HT-29 (cell line): ENCODE measurements around the gene CCDC174. TPM values are rescaled to one million over a fixed set of nuclear protein-coding genes. Genes with fewer than 3 reads are reported as not detected.

ENCODE experiments used
- DNase-seq: peaks from one replicate; pipeline ENCODE4 v3.0.0-alpha.2; 2015; ENCODE audit warnings: low spot score
- total RNA-seq: library from RNA; depleted of rRNA; stranded (reverse); fragments of >200 nt; shearing (Covaris generic); gene quantifications from 2 replicates; pipeline ENCODE4 v1.2.3, GENCODE V29; 2014

Gene CCDC174
- total RNA-seq, 1 experiment from 2014 or later, result 3.4 TPM

- DNase-seq, result no peak
Measured at GRCh38 chr3:14625443-14625842, 26.1 kb upstream of the CCDC174 start.

- no peak for DNase-seq
Measured at GRCh38 chr3:14627815-14628214, 23.7 kb upstream of the CCDC174 start.

DNA sequence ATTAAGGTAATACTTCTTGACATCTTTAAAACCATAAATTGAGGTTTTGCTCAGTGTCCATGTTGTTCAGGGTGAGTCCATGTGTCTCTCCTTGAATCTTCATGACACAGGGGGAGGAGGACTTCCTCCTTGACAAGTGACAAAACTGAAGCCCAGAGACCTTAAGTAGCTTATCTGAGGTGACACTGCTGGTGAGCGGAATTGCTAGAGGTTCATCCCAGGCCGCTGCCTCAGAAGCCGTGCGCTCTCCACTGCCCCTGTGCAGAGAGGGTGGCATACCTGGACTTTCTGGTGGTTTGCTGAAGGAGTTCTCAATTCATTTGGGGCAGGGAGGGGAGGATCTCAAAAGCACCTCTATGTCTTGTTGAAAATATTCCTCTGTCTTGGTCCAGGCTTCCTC lies 23.2 kb upstream of the CCDC174 start:
- no peak for DNase-seq

DNA sequence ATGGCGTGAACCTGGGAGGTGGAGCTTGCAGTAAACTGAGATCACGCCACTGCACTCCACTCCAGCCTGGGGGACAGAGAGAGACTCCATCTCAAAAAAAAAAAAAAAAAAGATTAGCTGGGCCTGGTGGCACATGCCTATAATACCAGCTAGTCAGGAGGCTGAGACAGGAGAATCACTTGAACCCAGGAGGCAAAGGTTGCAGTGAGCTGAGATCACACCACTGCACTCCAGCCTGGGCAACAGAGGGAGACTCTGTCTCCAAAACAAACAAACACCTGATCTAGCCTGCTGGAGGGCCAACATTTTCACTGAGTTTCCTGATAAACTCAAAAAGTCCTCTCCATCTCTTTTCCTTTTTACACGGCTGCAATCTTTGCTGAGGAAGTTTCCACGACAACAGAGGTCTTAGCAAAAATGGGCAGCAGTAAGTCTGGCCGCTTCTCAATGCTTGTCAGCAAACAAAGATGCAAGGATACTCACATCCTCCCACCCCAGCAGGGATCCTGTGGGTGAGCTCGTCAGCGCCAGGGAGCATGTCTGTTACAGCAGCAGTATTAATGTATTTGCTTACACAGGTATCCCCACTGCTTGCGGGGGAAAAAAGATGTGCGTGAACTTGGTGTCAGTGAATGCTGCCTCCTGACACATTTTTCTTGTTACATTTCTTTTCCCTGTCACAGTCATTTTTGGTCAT lies 21.0 kb upstream of the CCDC174 start:
- no peak for DNase-seq

- no peak for DNase-seq
Measured at GRCh38 chr3:14631101-14631497, 20.5 kb upstream of the CCDC174 start.

GRCh38 chr3:14631687-14632441 lies 19.7 kb upstream of the CCDC174 start:
- no peak for DNase-seq

GRCh38 chr3:14632442-14632930 lies 19.1 kb upstream of the CCDC174 start:
- DNase-seq, result no peak

DNA sequence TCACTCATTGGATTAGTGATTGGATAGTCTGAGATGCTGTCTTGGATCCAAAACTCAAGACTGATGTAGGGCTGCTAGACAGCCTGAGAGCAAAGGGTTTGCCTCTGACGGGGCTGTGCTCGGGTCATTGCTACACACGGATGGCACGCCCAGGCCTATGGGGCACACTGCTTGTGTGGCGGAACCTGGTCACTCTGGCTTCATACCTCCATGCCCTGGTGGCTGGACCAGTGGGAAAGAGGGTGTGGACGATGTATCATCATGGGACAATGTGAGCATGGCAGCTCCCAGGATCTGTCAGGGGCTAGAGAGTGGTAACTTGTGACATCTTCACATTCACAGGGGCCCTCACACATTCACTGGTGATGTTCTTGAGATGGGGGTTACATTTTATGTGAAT lies 18.1 kb upstream of the CCDC174 start:
- no peak for DNase-seq

- DNase-seq, result peak; percentile 55
Measured at GRCh38 chr3:14633819-14634424, 17.6 kb upstream of the CCDC174 start.

DNA sequence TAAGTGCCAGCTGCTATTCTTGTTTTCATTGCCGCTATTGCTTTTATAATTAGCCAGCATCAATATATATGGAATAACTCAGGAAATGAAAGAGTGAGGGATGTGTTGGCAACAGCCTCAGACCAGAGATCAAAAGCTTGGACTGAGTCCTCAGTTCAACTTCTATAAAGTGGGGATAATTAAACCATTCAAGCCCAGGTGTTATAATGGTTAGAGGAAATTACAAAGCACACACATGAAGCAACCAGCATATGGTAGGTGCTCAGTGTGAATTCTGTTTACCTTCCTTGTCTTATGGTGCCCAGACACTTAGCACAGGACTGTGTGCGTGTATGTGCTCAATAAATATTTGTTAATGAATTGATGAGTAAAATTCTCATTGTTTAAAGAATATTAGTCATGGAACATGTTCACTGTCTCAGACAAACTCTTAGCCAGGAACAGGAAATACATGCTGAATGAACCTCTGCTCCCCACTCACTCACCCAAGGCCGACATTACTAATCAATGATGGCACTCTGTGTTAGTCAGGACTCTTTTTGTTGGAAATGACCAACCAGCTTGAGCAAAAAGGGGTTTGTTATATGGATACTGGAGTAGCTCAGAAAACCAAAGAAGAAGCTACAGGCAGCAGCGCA lies 16.7 kb upstream of the CCDC174 start:
- no peak for DNase-seq

DNA sequence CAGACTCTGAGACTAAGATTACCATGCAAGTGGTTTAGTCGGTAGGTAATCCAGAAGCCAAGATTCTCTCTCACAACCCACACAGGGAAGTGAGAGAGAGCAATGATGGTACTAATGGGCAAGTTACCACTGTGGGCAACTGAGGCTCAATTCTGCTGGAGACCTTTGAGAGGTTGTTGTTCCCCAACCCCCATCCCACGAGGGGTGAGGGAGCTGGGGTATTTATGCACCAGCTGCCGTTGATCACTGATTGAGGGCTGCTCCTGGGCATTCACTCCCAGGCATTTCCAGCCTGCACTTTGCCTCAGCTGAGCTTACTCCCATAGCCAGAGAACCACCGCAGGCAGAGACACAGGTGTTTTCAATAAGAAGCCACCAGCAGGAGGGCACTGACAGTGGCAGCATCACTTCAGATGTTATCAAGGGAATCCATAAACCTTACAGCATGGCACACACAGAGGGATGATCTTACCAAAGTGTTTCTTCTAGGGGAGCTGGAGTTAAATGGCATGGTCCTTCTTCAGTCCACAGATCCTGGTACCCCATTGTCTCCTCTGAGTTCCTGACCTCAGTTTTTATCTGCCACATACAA lies 15.0 kb upstream of the CCDC174 start:
- DNase-seq, result no peak

DNA sequence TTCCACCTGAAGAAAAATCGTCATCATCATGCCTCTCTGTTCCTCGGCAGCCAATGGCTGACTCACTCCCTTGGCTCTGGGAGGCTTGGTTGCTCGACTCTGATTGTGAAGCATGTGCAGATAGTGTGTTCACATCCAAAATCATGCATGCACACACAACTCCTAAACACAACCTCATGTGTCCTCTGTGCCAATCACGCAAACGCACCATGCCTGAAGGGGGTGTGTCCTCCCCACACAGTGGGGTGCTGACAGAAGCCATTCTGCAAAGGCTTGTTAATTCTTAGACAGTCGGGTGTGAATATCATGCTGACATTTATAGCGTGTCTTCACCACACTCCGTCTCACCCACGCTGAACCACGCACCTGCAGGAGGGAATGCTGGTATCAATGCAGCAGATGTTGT lies 11.4 kb upstream of the CCDC174 start:
- no peak for DNase-seq

GRCh38 chr3:14640734-14641133 lies 10.8 kb upstream of the CCDC174 start:
- no peak for DNase-seq

- no peak for DNase-seq
Measured at GRCh38 chr3:14641346-14641745, 10.2 kb upstream of the CCDC174 start.

- no peak for DNase-seq
Measured at GRCh38 chr3:14645453-14645852, 6.1 kb upstream of the CCDC174 start.

DNA sequence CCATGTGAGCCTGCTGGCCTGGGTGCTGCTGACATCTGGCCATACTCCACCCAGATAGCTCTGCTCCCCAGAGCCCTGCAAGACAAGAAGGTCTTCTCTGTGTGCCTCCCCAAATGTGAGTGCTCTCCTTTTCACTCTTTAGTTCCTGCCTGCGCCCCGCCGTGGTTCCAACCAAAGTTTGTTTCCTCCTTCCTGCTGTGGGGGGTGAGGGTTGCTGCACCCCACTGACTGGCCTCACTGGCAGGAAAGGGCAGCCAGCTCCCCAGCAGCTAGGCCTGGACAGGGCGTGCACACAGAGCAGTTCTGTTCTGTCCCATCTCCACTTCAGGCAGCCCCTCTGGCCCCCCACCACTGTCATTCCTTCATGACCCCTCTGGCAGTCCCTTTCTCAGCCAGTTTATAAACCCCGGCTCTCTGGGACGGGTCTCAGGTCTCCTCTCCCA lies 5.4 kb upstream of the CCDC174 start:
- no peak for DNase-seq

- no peak for DNase-seq
Measured at GRCh38 chr3:14646589-14647413, 4.8 kb upstream of the CCDC174 start.

- no peak for DNase-seq
Measured at GRCh38 chr3:14647976-14648955, 3.3 kb upstream of the CCDC174 start.

- no peak for DNase-seq
Measured at GRCh38 chr3:14649466-14649865, 2.1 kb upstream of the CCDC174 start.

DNA sequence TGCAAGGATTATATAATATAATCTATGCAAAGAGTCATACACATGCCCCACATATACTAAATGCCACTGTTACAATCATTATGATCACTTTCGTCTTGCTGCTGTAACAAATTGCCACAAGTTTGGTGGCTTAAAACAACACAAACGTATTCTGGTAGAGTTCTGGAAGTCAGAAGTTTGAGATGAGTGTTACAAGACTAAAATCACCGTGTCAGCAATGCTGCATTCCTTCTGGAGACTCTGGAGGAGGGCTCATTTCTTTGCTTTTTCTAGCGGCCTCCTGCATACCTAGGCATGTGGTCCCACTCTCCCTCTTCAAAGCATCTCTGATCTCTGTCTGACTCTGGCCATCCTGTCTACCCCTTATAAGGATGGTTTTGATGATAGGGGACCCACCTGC lies 1.4 kb upstream of the CCDC174 start:
- DNase-seq, result no peak
